IMR-90 (cell line): ENCODE measurements around the gene PLXNA4. TPM values are rescaled to one million over a fixed set of nuclear protein-coding genes. Genes with fewer than 3 reads are reported as not detected.

ENCODE experiments used
- ATAC-seq: fragments of 200-7000 bp; cut with Tn5 transposase; 2 replicates; pipeline ENCODE4 v1.9.1; 2020; ENCODE audit warnings: low read depth, mild to moderate bottlenecking, moderate library complexity
- BruUV-seq: library from RNA; stranded (reverse); fragments of 400-500 nt; replicated peaks from 2 replicates; lab custom pipeline; 2021; lab: Mats Ljungman, UMichigan
- CTCF ChIA-PET: fragments of 300-600 bp; formaldehyde crosslinking; extraction: SDS; loops from one replicate; lab custom pipeline; 2021; ENCODE audit warnings: antibody characterized with exemption; lab: Yijun Ruan, JAX
- POLR2A ChIA-PET: fragments of 300-600 bp; sonication (Branson Sonifier 250); formaldehyde crosslinking; loops from one replicate; lab custom pipeline; 2022; ENCODE audit warnings: antibody characterized with exemption; ENCODE audit not compliant: unreplicated experiment; lab: Charles Lee
- DNase-seq: peaks from one replicate; pipeline ENCODE4 v3.0.0; 2013
- H2AFZ ChIP-seq: replicated peaks from 2 replicates; pipeline ENCODE3; 2013; ENCODE audit warnings: low read length, mild to moderate bottlenecking; ENCODE audit not compliant: poor library complexity
- H2AK5ac ChIP-seq: 2 replicates; pipeline ENCODE4 v1.6.1; 2013; ENCODE audit warnings: low read depth, low read length, inconsistent platforms
- H2AK9ac ChIP-seq: replicated peaks from 2 replicates; pipeline ENCODE3; 2013; ENCODE audit warnings: mild to moderate bottlenecking, low read depth, low read length, moderate library complexity; ENCODE audit not compliant: poor library complexity
- H2BK120ac ChIP-seq: 2 replicates; pipeline ENCODE4 v1.6.1; 2013; ENCODE audit warnings: low read depth, low read length, inconsistent platforms
- H2BK15ac ChIP-seq: 3 replicates; pipeline ENCODE4 v1.6.1; 2013; ENCODE audit warnings: low read depth, low read length, inconsistent platforms
- H2BK20ac ChIP-seq: 2 replicates; pipeline ENCODE4 v1.6.1; 2013; ENCODE audit warnings: low read depth, mild to moderate bottlenecking, inconsistent platforms, low read length, moderate library complexity
- H2BK5ac ChIP-seq: 2 replicates; pipeline ENCODE4 v1.6.1; 2013; ENCODE audit warnings: mild to moderate bottlenecking, low read depth, low read length, inconsistent platforms; ENCODE audit not compliant: poor library complexity, severe bottlenecking
- H3K14ac ChIP-seq: replicated peaks from 2 replicates; pipeline ENCODE4 v1.6.1; 2013; ENCODE audit warnings: low read depth, low read length, inconsistent platforms
- H3K18ac ChIP-seq: 2 replicates; pipeline ENCODE4 v1.6.1; 2013; ENCODE audit warnings: low read depth, low read length, control low read depth
- H3K23ac ChIP-seq: 2 replicates; pipeline ENCODE4 v1.6.1; 2013; ENCODE audit warnings: low read depth, low read length, inconsistent platforms
- H3K27ac ChIP-seq: 2 replicates; pipeline ENCODE4 v1.5.1; 2013; ENCODE audit warnings: mild to moderate bottlenecking, control low read depth, low read length; ENCODE audit not compliant: insufficient read depth
- H3K27me3 ChIP-seq: 2 replicates; pipeline ENCODE4 v1.6.1; 2013; ENCODE audit warnings: low read length; ENCODE audit not compliant: control insufficient read depth, insufficient read depth
- H3K36me3 ChIP-seq: 2 replicates; pipeline ENCODE4 v1.6.1; 2013; ENCODE audit warnings: low read length, mixed read lengths; ENCODE audit not compliant: control insufficient read depth, insufficient read depth
- H3K4ac ChIP-seq: 2 replicates; pipeline ENCODE4 v1.6.1; 2013; ENCODE audit warnings: low read depth, low read length, inconsistent platforms
- H3K4me1 ChIP-seq: 2 replicates; pipeline ENCODE4 v1.6.1; 2013; ENCODE audit warnings: low read length, mixed read lengths; ENCODE audit not compliant: control insufficient read depth, insufficient read depth
- H3K4me2 ChIP-seq: 2 replicates; pipeline ENCODE4 v1.6.1; 2013; ENCODE audit warnings: low read depth, mild to moderate bottlenecking, control low read depth, low read length, moderate library complexity
- H3K4me3 ChIP-seq: 2 replicates; pipeline ENCODE4 v1.5.1; 2013; ENCODE audit warnings: low read depth, mild to moderate bottlenecking, control low read depth, low read length, moderate library complexity; ENCODE audit not compliant: insufficient read depth
- H3K56ac ChIP-seq: 2 replicates; pipeline ENCODE4 v1.6.1; 2013; ENCODE audit warnings: low read length, inconsistent platforms; ENCODE audit not compliant: insufficient read depth; ENCODE audit errors: extremely low read depth
- H3K79me1 ChIP-seq, 2 experiments: 2 replicates each; pipeline ENCODE4 v1.6.1; 2013; ENCODE audit warnings: low read length in 2 of 2, inconsistent platforms in 1 of 2, low read depth in 1 of 2
- H3K9ac ChIP-seq: 2 replicates; pipeline ENCODE4 v1.6.1; 2013; ENCODE audit warnings: low read depth, low read length, control low read depth
- H3K9me1 ChIP-seq: 2 replicates; pipeline ENCODE4 v1.6.1; 2013; ENCODE audit warnings: low read length, inconsistent platforms; ENCODE audit not compliant: insufficient read depth
- H3K9me3 ChIP-seq: 2 replicates; pipeline ENCODE4 v1.6.1; 2013; ENCODE audit warnings: low read length; ENCODE audit not compliant: control insufficient read depth, insufficient read depth
- H4K20me1 ChIP-seq: 2 replicates; pipeline ENCODE4 v1.6.1; 2013; ENCODE audit warnings: low read length, inconsistent platforms; ENCODE audit not compliant: insufficient read depth
- H4K5ac ChIP-seq: 2 replicates; pipeline ENCODE4 v1.6.1; 2013; ENCODE audit warnings: mild to moderate bottlenecking, low read depth, low read length, control low read depth
- H4K8ac ChIP-seq, 2 experiments: 2 replicates each; pipeline ENCODE4 v1.6.1; 2013; ENCODE audit warnings: low read depth in 2 of 2, low read length in 2 of 2, control low read depth in 1 of 2, inconsistent platforms in 1 of 2
- H4K91ac ChIP-seq: 2 replicates; pipeline ENCODE4 v1.6.1; 2013; ENCODE audit warnings: low read depth, low read length, inconsistent platforms; ENCODE audit not compliant: insufficient read depth
- FOS ChIP-seq: fragments of 150-350 bp; IDR thresholded peaks from 2 replicates; pipeline ENCODE4 v1.6.1; 2016; ENCODE audit warnings: low read depth, low read length
- MAZ ChIP-seq: IDR thresholded peaks from 2 replicates; pipeline ENCODE4 v1.6.1; 2012; ENCODE audit warnings: low read depth, mild to moderate bottlenecking, low read length, improper control_type of control experiment, moderate library complexity, borderline replicate concordance
- NFE2L2 ChIP-seq: fragments of 150-350 bp; IDR thresholded peaks from 2 replicates; pipeline ENCODE4 v1.6.1; 2016; ENCODE audit warnings: low read depth, mild to moderate bottlenecking, low read length
- POLR2A ChIP-seq: IDR thresholded peaks from 2 replicates; pipeline ENCODE4 v1.6.1; 2012; ENCODE audit warnings: mild to moderate bottlenecking, low read depth, low read length
- WGBS, 2 experiments: methylation state at CpG; one replicate each; pipeline versions ENCODE4 v1.1.5 to v1.1.7; 2013; ENCODE audit warnings: missing lambda C conversion rate in 2 of 2; ENCODE audit not compliant: insufficient read length in 1 of 2; ENCODE audit errors: extremely low coverage in 2 of 2; 5-methylcytosine and 5-hydroxymethylcytosine counted together
- dilution Hi-C: fragments of 300-500 bp; cut with HindIII; formaldehyde crosslinking; loops from one replicate; pipeline ENCODE4 v1.14.3; 2018; ENCODE audit warnings: low sequenced_read_pairs; ENCODE audit not compliant: unreplicated experiment
- in situ Hi-C: fragments of 300-500 bp; cut with MboI; formaldehyde crosslinking; loops from 3 replicates; pipeline ENCODE4 v1.14.3; 2019; ENCODE audit warnings: low sequenced_read_pairs, inconsistent platforms, mixed read lengths
- intact Hi-C: fragments of 100-400 bp; cut with micrococcal nuclease; formaldehyde crosslinking; loops from 2 replicates; pipeline ENCODE4 v1.10.0; 2022
- polyA plus RNA-seq, 3 experiments: library from polyadenylated mRNA; depleted of rRNA; stranded (reverse); fragments of >200 nt; gene quantifications; 2 replicates each; pipeline ENCODE4 v1.2.3, GENCODE V29; 2012; ENCODE audit warnings: low replicate concordance in 1 of 3
- total RNA-seq: library from RNA; depleted of rRNA; stranded (reverse); fragments of >200 nt; gene quantifications from 2 replicates; pipeline ENCODE4 v1.2.3, GENCODE V29; 2012
- TF ChIP-seq, protein P1 (sequence below): fragments of 150-350 bp; IDR thresholded peaks from 2 replicates; pipeline ENCODE4 v1.6.1; 2017; ENCODE audit warnings: mild to moderate bottlenecking, antibody characterized with exemption, low read length, low read depth

PLXNA4 gene
- total and polyA plus RNA-seq, 2 of the 4 experiments (the other 2 are of a cell fraction) = under 0.01 TPM

GRCh38 chr7:132100483-132100882 is 475.8 kb downstream of the PLXNA4 start:
- Histone ChIP-seq H3K27me3 (peaks cover 5% of the 10 kb centered on the region; the same call in 1 of the 2 replicates), H3K4ac (no peak overlapping the region), H4K8ac (no peak overlapping the region), H3K9me1 (no peaks in the 10 kb centered on the region), H3K23ac (no peak overlapping the region), H4K5ac (no peak overlapping the region), H3K4me1 (no peaks in the 10 kb centered on the region), H2AFZ (no peak overlapping the region), H3K9ac (no peak overlapping the region), H3K79me1 (no peaks in the 10 kb centered on the region), H4K91ac (no peak overlapping the region), H4K20me1 (no peaks in the 10 kb centered on the region), H2BK120ac (no peak overlapping the region), H3K36me3 (no peaks in the 10 kb centered on the region), H3K4me2 (no peak overlapping the region), H2BK5ac (no peak overlapping the region), H2BK15ac (no peak overlapping the region), H3K9me3 (no peaks in the 10 kb centered on the region), H2AK5ac (no peak overlapping the region), H3K56ac (no peak overlapping the region), H2BK20ac (no peak overlapping the region), H3K27ac (no peak overlapping the region), H2AK9ac (no peak overlapping the region), H3K18ac (no peak overlapping the region), H3K4me3 (no peak overlapping the region), H3K14ac (no peak overlapping the region)
- DNase-seq (no peak), ATAC-seq (no peak)
- in situ Hi-C loops = no loop called here
- BruUV-seq = no TSS peak
- intact Hi-C loops = no loop called here
- no CpG with 5 or more reads among the region's 3 CpGs for WGBS, 2 experiments
- POLR2A ChIA-PET = no interaction called here
- TF ChIP-seq NFE2L2 = no peak
- no peak for TF ChIP-seq POLR2A
- TF ChIP-seq MAZ = no peak
- TF ChIP-seq FOS = no peak
- TF ChIP-seq, protein P1, sequence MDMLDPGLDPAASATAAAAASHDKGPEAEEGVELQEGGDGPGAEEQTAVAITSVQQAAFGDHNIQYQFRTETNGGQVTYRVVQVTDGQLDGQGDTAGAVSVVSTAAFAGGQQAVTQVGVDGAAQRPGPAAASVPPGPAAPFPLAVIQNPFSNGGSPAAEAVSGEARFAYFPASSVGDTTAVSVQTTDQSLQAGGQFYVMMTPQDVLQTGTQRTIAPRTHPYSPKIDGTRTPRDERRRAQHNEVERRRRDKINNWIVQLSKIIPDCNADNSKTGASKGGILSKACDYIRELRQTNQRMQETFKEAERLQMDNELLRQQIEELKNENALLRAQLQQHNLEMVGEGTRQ = no peak
- dilution Hi-C loops = no loop called here
- CTCF ChIA-PET = no interaction called here
